SH-SY5Y (cell line): ENCODE measurements around the gene SALL1.

Experiments
- GATA2 ChIP-seq: IDR thresholded peaks from 2 replicates; pipeline ENCODE4 v1.6.1; 2011; ENCODE audit warnings: mild to moderate bottlenecking, low read depth, low read length
- GATA3 ChIP-seq: IDR thresholded peaks from 2 replicates; pipeline ENCODE4 v1.6.1; 2011; ENCODE audit warnings: low read depth, mild to moderate bottlenecking, low read length, moderate library complexity

DNA sequence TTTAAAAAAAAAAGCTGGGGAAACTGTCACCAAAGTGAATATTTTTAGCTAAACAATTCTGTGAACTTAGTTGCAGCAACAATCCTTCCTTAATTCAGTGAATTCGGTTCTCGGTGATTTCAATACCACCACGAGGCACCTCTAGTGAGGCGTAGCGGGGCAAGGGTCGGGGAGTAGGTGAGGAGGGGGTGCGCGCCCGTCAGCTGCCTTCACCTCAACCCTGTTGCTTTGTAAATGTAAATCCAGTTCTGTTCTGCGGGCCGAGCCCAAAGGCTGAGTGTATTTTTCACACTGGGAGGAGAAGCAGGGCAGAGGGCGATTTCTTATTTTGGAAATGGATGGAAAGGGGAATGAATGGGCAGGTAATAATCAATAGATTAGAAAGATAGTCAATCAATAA, 17.4 kb downstream of the SALL1 start:
- TF ChIP-seq GATA2 (no peak), GATA3 (no peak)
